ENCODE measurements around the gene HFM1. TPM values are rescaled to one million over a fixed set of nuclear protein-coding genes. Genes with fewer than 3 reads are reported as not detected.

The HFM1 gene
- total RNA-seq, 1 donor from 2014 or later: 0.29 TPM

GRCh38 chr1:91261655-91262054 lies 143.0 kb downstream of the HFM1 start:
- H3K9me3 Mint-ChIP-seq: no peaks in the 10 kb centered on the region
- H3K36me3 Mint-ChIP-seq (ENCODE audit: low read depth): no peaks in the 10 kb centered on the region
- ChIA-PET CTCF (interaction anchor here (0.6 kb wide), 1 partner anchor 30 kb away, joined by 3 read pairs; no protein-coding TSS in a partner anchor), POLR2A (no interaction called here)
- intact Hi-C loops (cut with micrococcal nuclease): no loop called here
- no peak overlapping the region for H3K4me3 Mint-ChIP-seq
- no peaks in the 10 kb centered on the region for H3K27me3 Mint-ChIP-seq
- TF ChIP-seq CTCF (IDR thresholded peaks at IDR 0.05): no peak
- H3K4me1 Mint-ChIP-seq: no peaks in the 10 kb centered on the region
- no peak for DNase-seq
- no peak for ATAC-seq (ENCODE audit: low read depth)
- no peak overlapping the region for H3K27ac Mint-ChIP-seq

GRCh38 chr1:91245435-91245834 lies 159.2 kb downstream of the HFM1 start:
- Mint-ChIP-seq H3K27me3 (no peaks in the 10 kb centered on the region), H3K4me1 (no peaks in the 10 kb centered on the region), H3K27ac (no peak overlapping the region), H3K4me3 (no peak overlapping the region), H3K36me3 (ENCODE audit: low read depth) (no peaks in the 10 kb centered on the region), H3K9me3 (no peaks in the 10 kb centered on the region)
- POLR2A ChIA-PET: no interaction called here
- no peak for DNase-seq
- ATAC-seq (ENCODE audit: low read depth): no peak
- intact Hi-C loops (cut with micrococcal nuclease): no loop called here
- no peak for TF ChIP-seq CTCF (IDR thresholded peaks at IDR 0.05)
- CTCF ChIA-PET: no interaction called here

- POLR2A ChIA-PET: no interaction called here
- H3K36me3 Mint-ChIP-seq (ENCODE audit: low read depth): no peaks in the 10 kb centered on the region
- intact Hi-C loops (cut with micrococcal nuclease): no loop called here
- no peak for ATAC-seq (ENCODE audit: low read depth)
- no peaks in the 10 kb centered on the region for H3K4me1 Mint-ChIP-seq
- no peak for TF ChIP-seq CTCF (IDR thresholded peaks at IDR 0.05)
- CTCF ChIA-PET: no interaction called here
- H3K4me3 Mint-ChIP-seq: no peak overlapping the region
- no peaks in the 10 kb centered on the region for H3K9me3 Mint-ChIP-seq
- H3K27ac Mint-ChIP-seq: no peak overlapping the region
- no peak for DNase-seq
- H3K27me3 Mint-ChIP-seq: no peaks in the 10 kb centered on the region
These were observed 159.9 kb downstream of the HFM1 start for GRCh38 chr1:91244737-91245136.

GRCh38 chr1:91243171-91243570 lies 161.5 kb downstream of the HFM1 start:
- CTCF ChIA-PET: no interaction called here
- POLR2A ChIA-PET: no interaction called here
- intact Hi-C loops (cut with micrococcal nuclease): no loop called here
- H3K4me3 Mint-ChIP-seq: no peak overlapping the region
- TF ChIP-seq CTCF (IDR thresholded peaks at IDR 0.05): no peak
- no peak for ATAC-seq (ENCODE audit: low read depth)
- H3K4me1 Mint-ChIP-seq: no peaks in the 10 kb centered on the region
- no peaks in the 10 kb centered on the region for H3K36me3 Mint-ChIP-seq (ENCODE audit: low read depth)
- DNase-seq: no peak
- no peak overlapping the region for H3K27ac Mint-ChIP-seq
- no peaks in the 10 kb centered on the region for H3K27me3 Mint-ChIP-seq
- H3K9me3 Mint-ChIP-seq: no peaks in the 10 kb centered on the region

- intact Hi-C loops (cut with micrococcal nuclease): no loop called here
- Mint-ChIP-seq H3K4me1 (no peaks in the 10 kb centered on the region), H3K27me3 (peaks cover 20% of the 10 kb centered on the region), H3K4me3 (no peak overlapping the region), H3K9me3 (no peaks in the 10 kb centered on the region), H3K27ac (no peak overlapping the region), H3K36me3 (ENCODE audit: low read depth) (no peaks in the 10 kb centered on the region)
- ChIA-PET POLR2A (no interaction called here), CTCF (no interaction called here)
- no peak for DNase-seq
- no peak for ATAC-seq (ENCODE audit: low read depth)
- TF ChIP-seq CTCF (IDR thresholded peaks at IDR 0.05): no peak
These were observed 170.5 kb downstream of the HFM1 start for GRCh38 chr1:91234181-91234580.
